ENCODE results near the gene RARA.

DNA sequence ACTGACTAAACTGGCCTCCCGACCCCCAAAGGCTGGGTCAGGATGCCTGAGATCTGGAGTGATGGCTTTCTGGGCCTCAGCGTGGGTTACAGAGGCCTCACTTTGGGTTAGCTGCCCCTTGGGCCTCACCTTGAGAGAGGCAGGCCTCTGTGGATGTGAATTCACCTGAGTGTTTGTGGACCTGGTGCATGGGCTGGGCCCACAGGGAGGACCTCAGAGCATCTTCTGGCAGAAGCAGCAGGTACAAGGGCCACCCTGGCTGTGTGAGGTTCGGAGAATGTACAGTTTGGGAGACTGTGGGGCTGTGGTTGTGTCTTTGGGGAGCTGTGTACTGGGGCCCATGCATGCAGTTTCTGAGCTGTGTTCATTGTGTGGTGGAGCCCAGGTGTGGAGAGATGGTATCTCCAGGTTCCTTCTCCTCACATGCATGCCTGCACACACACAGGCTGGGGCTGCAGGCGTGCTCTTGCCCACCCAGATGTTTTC, 18.3 kb downstream of the RARA start:
- no peak for TF ChIP-seq CTCF (conservative IDR thresholded peaks at IDR 0.05; ENCODE audit: low read depth, low read length)
- no peak for TF ChIP-seq EZH2 (IDR thresholded peaks at IDR 0.05; ENCODE audit: borderline replicate concordance, low read depth, low read length, poor library complexity, severe bottlenecking)

All from A673 (cell line).